WTC11 (cell line): Measurements from ENCODE around the gene GPR153. TPM values are rescaled to one million over a fixed set of nuclear protein-coding genes. Genes with fewer than 3 reads are reported as not detected.

Experiments
- ATAC-seq: fragments of 200-7000 bp; cut with Tn5 transposase; 2 replicates; pipeline ENCODE4 v1.10.0; 2021; ENCODE audit warnings: mild to moderate bottlenecking, moderate library complexity
- CTCF ChIA-PET: fragments of 300-600 bp; sonication (Branson Sonifier 250); formaldehyde crosslinking; loops from one replicate; lab custom pipeline; 2021; ENCODE audit warnings: antibody characterized with exemption; lab: Charles Lee
- POLR2A ChIA-PET: fragments of 350-600 bp; sonication (Branson Sonifier 250); formaldehyde crosslinking; loops from one replicate; lab custom pipeline; 2021; ENCODE audit warnings: antibody characterized with exemption; lab: Charles Lee
- DNase-seq: peaks from one replicate; pipeline ENCODE4 v3.0.0; 2021; ENCODE audit warnings: low spot score
- H3K27ac Mint-ChIP-seq: 2 replicates; pipeline ENCODE4 v1.8.0; 2021; ENCODE audit warnings: mixed read lengths
- H3K27me3 Mint-ChIP-seq: 2 replicates; pipeline ENCODE4 v1.8.0; 2021; ENCODE audit warnings: low read depth, mild to moderate bottlenecking, moderate library complexity, mixed read lengths
- H3K36me3 Mint-ChIP-seq: 2 replicates; pipeline ENCODE4 v1.8.0; 2021; ENCODE audit warnings: mixed read lengths
- H3K4me1 Mint-ChIP-seq: 2 replicates; pipeline ENCODE4 v1.8.0; 2022; ENCODE audit warnings: mixed read lengths
- H3K4me3 Mint-ChIP-seq: 2 replicates; pipeline ENCODE4 v1.8.0; 2021; ENCODE audit warnings: mild to moderate bottlenecking, moderate library complexity, mixed read lengths
- H3K9me3 Mint-ChIP-seq: 2 replicates; pipeline ENCODE4 v1.8.0; 2021; ENCODE audit warnings: mixed read lengths
- CBFB ChIP-seq: sonication (generic); formaldehyde crosslinking; IDR thresholded peaks from 2 replicates; pipeline ENCODE4 v1.8.1; 2022; ENCODE audit warnings: mild to moderate bottlenecking, low read depth, missing genetic modification reagents
- FOXP1 ChIP-seq: sonication (generic); formaldehyde crosslinking; IDR thresholded peaks from 2 replicates; pipeline ENCODE4 v1.8.0; 2022; ENCODE audit warnings: missing genetic modification reagents, mild to moderate bottlenecking, moderate library complexity, borderline replicate concordance
- HMGA2 ChIP-seq: fragments of 250-450 bp; sonication (Bioruptor Pico); IDR thresholded peaks from 2 replicates; pipeline ENCODE4 v1.4.0; 2021; ENCODE audit warnings: mild to moderate bottlenecking, moderate library complexity
- OVOL2 ChIP-seq: fragments of 250-450 bp; sonication (Bioruptor Pico); IDR thresholded peaks from 2 replicates; pipeline ENCODE4 v1.9.0; 2021; ENCODE audit warnings: mild to moderate bottlenecking, borderline replicate concordance
- PRRX2 ChIP-seq: fragments of 250-450 bp; sonication (Bioruptor Pico); IDR thresholded peaks from 2 replicates; pipeline ENCODE4 v1.8.0; 2021; ENCODE audit warnings: mild to moderate bottlenecking
- TP53 ChIP-seq: sonication (generic); formaldehyde crosslinking; IDR thresholded peaks from 2 replicates; pipeline ENCODE4 v1.8.1; 2023; ENCODE audit warnings: mild to moderate bottlenecking, missing genetic modification reagents
- ZNF416 ChIP-seq: fragments of 250-450 bp; sonication (Bioruptor Pico); IDR thresholded peaks from 2 replicates; pipeline ENCODE4 v1.9.0; 2021; ENCODE audit warnings: mild to moderate bottlenecking, inconsistent platforms
- total RNA-seq: library from RNA; stranded (reverse); gene quantifications from 3 replicates; pipeline ENCODE4 v1.2.3, GENCODE V29; 2021
- TF ChIP-seq, protein P1 (sequence below): sonication (generic); formaldehyde crosslinking; IDR thresholded peaks from 2 replicates; pipeline ENCODE4 v1.8.0; 2022; ENCODE audit warnings: mild to moderate bottlenecking, missing genetic modification reagents
- TF ChIP-seq, protein P2 (sequence below): sonication (generic); formaldehyde crosslinking; IDR thresholded peaks from 2 replicates; pipeline ENCODE4 v1.8.1; 2022; ENCODE audit warnings: mild to moderate bottlenecking, missing genetic modification reagents, moderate library complexity, borderline replicate concordance
- TF ChIP-seq, protein P3 (sequence below): sonication (generic); formaldehyde crosslinking; IDR thresholded peaks from 2 replicates; pipeline ENCODE4 v1.8.0; 2023; ENCODE audit warnings: missing genetic modification reagents, mild to moderate bottlenecking, borderline replicate concordance
- TF ChIP-seq, protein P4 (sequence below): fragments of 250-450 bp; sonication (Bioruptor Pico); conservative IDR thresholded peaks from 2 replicates; pipeline ENCODE4 v1.9.0; 2021; ENCODE audit warnings: mild to moderate bottlenecking
- TF ChIP-seq, protein P5 (sequence below): fragments of 200-600 bp; IDR thresholded peaks from 2 replicates; pipeline ENCODE4 v1.8.0; 2022; ENCODE audit warnings: antibody characterized with exemption
- TF ChIP-seq, protein P6 (sequence below): fragments of 250-450 bp; sonication (Bioruptor Pico); IDR thresholded peaks from 2 replicates; pipeline ENCODE4 v1.9.0; 2021; ENCODE audit warnings: mild to moderate bottlenecking

Gene GPR153
- total RNA-seq, 1 experiment from 2014 or later = 13.4 TPM

DNA sequence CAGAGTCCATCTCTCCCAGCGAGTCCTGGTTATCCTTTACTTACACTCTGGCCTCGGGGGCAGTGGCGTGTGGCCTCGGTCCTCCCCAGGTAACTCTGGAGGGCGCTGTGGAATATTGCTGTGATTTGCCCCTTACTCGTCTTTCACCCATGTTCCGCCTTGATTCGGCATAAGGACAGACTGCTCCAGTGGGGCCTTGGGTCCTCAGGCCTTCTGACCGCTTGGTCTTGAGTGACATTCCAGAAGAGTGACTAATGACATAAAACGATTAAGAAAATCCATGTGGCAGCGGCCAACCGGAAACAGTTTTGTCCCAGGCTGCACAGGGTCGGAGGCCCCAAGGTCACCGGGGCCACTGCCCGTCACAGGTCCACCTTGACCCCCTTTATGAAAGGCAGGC, 36.2 kb downstream of the GPR153 start (continued):
- TF ChIP-seq, protein P1, sequence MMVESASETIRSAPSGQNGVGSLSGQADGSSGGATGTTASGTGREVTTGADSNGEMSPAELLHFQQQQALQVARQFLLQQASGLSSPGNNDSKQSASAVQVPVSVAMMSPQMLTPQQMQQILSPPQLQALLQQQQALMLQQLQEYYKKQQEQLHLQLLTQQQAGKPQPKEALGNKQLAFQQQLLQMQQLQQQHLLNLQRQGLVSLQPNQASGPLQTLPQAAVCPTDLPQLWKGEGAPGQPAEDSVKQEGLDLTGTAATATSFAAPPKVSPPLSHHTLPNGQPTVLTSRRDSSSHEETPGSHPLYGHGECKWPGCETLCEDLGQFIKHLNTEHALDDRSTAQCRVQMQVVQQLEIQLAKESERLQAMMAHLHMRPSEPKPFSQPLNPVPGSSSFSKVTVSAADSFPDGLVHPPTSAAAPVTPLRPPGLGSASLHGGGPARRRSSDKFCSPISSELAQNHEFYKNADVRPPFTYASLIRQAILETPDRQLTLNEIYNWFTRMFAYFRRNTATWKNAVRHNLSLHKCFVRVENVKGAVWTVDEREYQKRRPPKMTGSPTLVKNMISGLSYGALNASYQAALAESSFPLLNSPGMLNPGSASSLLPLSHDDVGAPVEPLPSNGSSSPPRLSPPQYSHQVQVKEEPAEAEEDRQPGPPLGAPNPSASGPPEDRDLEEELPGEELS (CRISPR knock-in tag) = no peak
- TF ChIP-seq, protein P2, sequence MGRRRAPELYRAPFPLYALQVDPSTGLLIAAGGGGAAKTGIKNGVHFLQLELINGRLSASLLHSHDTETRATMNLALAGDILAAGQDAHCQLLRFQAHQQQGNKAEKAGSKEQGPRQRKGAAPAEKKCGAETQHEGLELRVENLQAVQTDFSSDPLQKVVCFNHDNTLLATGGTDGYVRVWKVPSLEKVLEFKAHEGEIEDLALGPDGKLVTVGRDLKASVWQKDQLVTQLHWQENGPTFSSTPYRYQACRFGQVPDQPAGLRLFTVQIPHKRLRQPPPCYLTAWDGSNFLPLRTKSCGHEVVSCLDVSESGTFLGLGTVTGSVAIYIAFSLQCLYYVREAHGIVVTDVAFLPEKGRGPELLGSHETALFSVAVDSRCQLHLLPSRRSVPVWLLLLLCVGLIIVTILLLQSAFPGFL (CRISPR knock-in tag) = no peak
- TF ChIP-seq HMGA2 (CRISPR knock-in tag) = no peak

DNA sequence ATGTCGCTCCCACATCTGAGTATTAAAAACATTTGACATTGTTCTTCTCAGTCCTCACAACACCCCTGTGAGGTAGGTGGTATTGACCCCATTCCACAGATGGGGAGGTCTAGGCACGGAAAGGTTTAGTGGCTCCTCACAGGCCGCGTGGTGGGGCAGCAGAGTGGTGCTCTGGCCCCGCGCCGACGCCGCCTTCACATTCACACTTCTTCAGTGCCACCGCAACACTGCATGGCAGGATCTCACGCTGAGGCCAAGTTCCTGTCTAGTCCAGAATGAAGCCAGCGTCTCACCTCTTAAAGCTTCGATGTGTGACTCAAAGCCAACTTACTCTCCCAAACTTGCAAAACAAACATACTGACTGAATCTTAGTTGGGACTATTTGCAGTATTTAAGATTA, 37.3 kb downstream of the GPR153 start:
- Mint-ChIP-seq H3K27me3 (no peaks in the 10 kb centered on the region), H3K27ac (no peak overlapping the region), H3K4me3 (no peak overlapping the region), H3K9me3 (no peaks in the 10 kb centered on the region), H3K4me1 (no peaks in the 10 kb centered on the region), H3K36me3 (peaks cover 46% of the 10 kb centered on the region)
- no peak for TF ChIP-seq OVOL2
- no peak for TF ChIP-seq HMGA2 (CRISPR knock-in tag)
- no peak for TF ChIP-seq CBFB (CRISPR knock-in tag)
- TF ChIP-seq, protein P1 (CRISPR knock-in tag) = no peak
- no peak for TF ChIP-seq PRRX2
- TF ChIP-seq, protein P3, sequence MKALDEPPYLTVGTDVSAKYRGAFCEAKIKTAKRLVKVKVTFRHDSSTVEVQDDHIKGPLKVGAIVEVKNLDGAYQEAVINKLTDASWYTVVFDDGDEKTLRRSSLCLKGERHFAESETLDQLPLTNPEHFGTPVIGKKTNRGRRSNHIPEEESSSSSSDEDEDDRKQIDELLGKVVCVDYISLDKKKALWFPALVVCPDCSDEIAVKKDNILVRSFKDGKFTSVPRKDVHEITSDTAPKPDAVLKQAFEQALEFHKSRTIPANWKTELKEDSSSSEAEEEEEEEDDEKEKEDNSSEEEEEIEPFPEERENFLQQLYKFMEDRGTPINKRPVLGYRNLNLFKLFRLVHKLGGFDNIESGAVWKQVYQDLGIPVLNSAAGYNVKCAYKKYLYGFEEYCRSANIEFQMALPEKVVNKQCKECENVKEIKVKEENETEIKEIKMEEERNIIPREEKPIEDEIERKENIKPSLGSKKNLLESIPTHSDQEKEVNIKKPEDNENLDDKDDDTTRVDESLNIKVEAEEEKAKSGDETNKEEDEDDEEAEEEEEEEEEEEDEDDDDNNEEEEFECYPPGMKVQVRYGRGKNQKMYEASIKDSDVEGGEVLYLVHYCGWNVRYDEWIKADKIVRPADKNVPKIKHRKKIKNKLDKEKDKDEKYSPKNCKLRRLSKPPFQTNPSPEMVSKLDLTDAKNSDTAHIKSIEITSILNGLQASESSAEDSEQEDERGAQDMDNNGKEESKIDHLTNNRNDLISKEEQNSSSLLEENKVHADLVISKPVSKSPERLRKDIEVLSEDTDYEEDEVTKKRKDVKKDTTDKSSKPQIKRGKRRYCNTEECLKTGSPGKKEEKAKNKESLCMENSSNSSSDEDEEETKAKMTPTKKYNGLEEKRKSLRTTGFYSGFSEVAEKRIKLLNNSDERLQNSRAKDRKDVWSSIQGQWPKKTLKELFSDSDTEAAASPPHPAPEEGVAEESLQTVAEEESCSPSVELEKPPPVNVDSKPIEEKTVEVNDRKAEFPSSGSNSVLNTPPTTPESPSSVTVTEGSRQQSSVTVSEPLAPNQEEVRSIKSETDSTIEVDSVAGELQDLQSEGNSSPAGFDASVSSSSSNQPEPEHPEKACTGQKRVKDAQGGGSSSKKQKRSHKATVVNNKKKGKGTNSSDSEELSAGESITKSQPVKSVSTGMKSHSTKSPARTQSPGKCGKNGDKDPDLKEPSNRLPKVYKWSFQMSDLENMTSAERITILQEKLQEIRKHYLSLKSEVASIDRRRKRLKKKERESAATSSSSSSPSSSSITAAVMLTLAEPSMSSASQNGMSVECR (CRISPR knock-in tag) = no peak
- TF ChIP-seq, protein P4, sequence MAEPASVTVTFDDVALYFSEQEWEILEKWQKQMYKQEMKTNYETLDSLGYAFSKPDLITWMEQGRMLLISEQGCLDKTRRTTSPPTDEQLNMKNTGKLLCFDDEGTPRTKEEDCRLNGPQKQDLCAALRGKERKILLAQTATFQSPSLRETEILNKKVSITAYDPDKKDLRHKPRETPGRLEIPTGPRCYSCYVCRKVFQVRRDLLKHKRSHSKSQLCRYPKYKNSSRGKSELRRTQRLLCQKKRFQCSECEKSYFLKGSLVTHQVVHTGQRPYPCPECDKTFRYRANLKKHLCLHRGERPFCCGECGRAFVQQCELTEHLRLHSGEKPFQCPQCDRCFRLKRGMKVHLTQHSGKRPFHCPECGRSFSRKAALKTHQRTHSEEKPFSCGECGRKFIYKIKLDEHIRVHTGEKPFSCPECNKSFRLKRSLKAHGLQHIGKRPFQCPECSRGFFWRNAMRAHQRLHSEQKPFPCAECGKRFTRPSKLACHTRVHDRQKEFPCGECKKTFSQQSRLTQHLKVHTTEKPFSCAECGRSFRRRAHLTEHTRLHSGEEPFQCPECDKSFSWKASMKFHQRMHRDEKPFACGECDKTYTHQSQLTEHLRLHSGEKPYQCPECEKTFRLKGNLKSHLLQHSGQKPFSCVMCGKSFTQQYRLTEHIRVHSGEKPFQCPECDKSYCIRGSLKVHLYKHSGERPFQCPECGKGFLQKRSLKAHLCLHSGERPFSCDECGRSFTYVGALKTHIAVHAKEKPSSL (CRISPR knock-in tag) = no peak
- TF ChIP-seq TP53 (CRISPR knock-in tag) = no peak
- TF ChIP-seq, protein P5, sequence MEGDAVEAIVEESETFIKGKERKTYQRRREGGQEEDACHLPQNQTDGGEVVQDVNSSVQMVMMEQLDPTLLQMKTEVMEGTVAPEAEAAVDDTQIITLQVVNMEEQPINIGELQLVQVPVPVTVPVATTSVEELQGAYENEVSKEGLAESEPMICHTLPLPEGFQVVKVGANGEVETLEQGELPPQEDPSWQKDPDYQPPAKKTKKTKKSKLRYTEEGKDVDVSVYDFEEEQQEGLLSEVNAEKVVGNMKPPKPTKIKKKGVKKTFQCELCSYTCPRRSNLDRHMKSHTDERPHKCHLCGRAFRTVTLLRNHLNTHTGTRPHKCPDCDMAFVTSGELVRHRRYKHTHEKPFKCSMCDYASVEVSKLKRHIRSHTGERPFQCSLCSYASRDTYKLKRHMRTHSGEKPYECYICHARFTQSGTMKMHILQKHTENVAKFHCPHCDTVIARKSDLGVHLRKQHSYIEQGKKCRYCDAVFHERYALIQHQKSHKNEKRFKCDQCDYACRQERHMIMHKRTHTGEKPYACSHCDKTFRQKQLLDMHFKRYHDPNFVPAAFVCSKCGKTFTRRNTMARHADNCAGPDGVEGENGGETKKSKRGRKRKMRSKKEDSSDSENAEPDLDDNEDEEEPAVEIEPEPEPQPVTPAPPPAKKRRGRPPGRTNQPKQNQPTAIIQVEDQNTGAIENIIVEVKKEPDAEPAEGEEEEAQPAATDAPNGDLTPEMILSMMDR = no peak
- no peak for TF ChIP-seq FOXP1 (CRISPR knock-in tag)
- TF ChIP-seq ZNF416 (CRISPR knock-in tag) = no peak
- TF ChIP-seq, protein P6, sequence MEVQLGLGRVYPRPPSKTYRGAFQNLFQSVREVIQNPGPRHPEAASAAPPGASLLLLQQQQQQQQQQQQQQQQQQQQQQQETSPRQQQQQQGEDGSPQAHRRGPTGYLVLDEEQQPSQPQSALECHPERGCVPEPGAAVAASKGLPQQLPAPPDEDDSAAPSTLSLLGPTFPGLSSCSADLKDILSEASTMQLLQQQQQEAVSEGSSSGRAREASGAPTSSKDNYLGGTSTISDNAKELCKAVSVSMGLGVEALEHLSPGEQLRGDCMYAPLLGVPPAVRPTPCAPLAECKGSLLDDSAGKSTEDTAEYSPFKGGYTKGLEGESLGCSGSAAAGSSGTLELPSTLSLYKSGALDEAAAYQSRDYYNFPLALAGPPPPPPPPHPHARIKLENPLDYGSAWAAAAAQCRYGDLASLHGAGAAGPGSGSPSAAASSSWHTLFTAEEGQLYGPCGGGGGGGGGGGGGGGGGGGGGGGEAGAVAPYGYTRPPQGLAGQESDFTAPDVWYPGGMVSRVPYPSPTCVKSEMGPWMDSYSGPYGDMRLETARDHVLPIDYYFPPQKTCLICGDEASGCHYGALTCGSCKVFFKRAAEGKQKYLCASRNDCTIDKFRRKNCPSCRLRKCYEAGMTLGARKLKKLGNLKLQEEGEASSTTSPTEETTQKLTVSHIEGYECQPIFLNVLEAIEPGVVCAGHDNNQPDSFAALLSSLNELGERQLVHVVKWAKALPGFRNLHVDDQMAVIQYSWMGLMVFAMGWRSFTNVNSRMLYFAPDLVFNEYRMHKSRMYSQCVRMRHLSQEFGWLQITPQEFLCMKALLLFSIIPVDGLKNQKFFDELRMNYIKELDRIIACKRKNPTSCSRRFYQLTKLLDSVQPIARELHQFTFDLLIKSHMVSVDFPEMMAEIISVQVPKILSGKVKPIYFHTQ = no peak
- POLR2A ChIA-PET = no interaction called here
- CTCF ChIA-PET = interaction anchor here (1.2 kb wide), 1 partner anchor 17 kb away, joined by 4 read pairs; no protein-coding TSS in a partner anchor
- ATAC-seq = no peak
- no peak for DNase-seq
